ENCODE results near the gene ATP6V1G1.

DNA sequence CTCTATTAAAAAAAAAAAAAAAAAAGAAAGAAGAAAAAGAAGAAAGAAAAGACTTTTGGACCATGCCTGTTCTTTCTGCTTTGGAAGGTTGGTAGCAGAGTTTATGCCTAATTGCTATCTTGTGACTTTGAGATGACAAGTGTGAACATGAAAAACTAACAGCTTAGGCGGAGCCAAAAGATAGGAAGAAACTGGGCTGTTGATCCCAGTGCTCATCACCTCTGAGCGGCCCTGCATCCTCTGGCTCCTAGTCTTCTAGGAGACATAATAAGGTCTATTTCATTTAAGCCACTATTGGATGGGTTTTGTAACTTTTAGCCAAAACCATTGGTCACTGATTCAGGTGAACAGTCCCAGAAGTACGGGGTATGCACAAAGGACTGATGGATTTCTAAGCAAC is 34.4 kb upstream of the ATP6V1G1 start:
- TF ChIP-seq YY1 (IDR thresholded peaks at IDR 0.05; ENCODE audit: insufficient read depth, insufficient read length) = no peak
- no peak for TF ChIP-seq ZNF274 (IDR thresholded peaks at IDR 0.05; ENCODE audit: low read depth, low read length)
